Calu3 (cell line): ENCODE results near the gene NOP56. TPM values are rescaled to one million over a fixed set of nuclear protein-coding genes. Genes with fewer than 3 reads are reported as not detected.

ENCODE experiments used
- BruUV-seq: library from RNA; stranded (reverse); fragments of 400-500 nt; replicated peaks from 2 replicates; lab custom pipeline; 2021; lab: Mats Ljungman, UMichigan
- CTCF ChIA-PET: fragments of 300-600 bp; sonication (Branson Sonifier 250); formaldehyde crosslinking; loops from one replicate; lab custom pipeline; 2022; ENCODE audit warnings: antibody characterized with exemption; lab: Charles Lee
- DNase-seq: peaks from one replicate; pipeline ENCODE4 v3.0.0; 2022
- H3K27ac Mint-ChIP-seq: one replicate; pipeline ENCODE4 v1.8.0; 2022; ENCODE audit warnings: mixed read lengths; ENCODE audit not compliant: unreplicated experiment
- H3K27me3 Mint-ChIP-seq: one replicate; pipeline ENCODE4 v1.8.0; 2022; ENCODE audit warnings: mixed read lengths; ENCODE audit not compliant: unreplicated experiment
- H3K36me3 Mint-ChIP-seq: one replicate; pipeline ENCODE4 v1.8.0; 2022; ENCODE audit warnings: mild to moderate bottlenecking, moderate library complexity, mixed read lengths; ENCODE audit not compliant: insufficient read depth, unreplicated experiment
- H3K4me1 Mint-ChIP-seq: one replicate; pipeline ENCODE4 v1.8.0; 2022; ENCODE audit warnings: mild to moderate bottlenecking, low read depth, mixed read lengths; ENCODE audit not compliant: unreplicated experiment
- H3K4me3 Mint-ChIP-seq: one replicate; pipeline ENCODE4 v1.8.0; 2022; ENCODE audit warnings: mild to moderate bottlenecking, low read depth, moderate library complexity, mixed read lengths; ENCODE audit not compliant: unreplicated experiment
- H3K9me3 Mint-ChIP-seq: one replicate; pipeline ENCODE4 v1.8.0; 2022; ENCODE audit warnings: low read depth, mixed read lengths; ENCODE audit not compliant: unreplicated experiment
- intact Hi-C: fragments of 100-400 bp; cut with micrococcal nuclease; formaldehyde crosslinking; loops from one replicate; pipeline ENCODE4 v1.10.0; 2022; ENCODE audit not compliant: unreplicated experiment
- total RNA-seq: library from RNA; stranded (reverse); gene quantifications from 2 replicates; pipeline ENCODE4 v1.2.3, GENCODE V29; 2022
- TF ChIP-seq, protein P1 (sequence below): fragments of 200-600 bp; IDR thresholded peaks from one replicate; pipeline ENCODE4 v1.8.0; 2022; ENCODE audit warnings: antibody characterized with exemption; ENCODE audit not compliant: unreplicated experiment

Gene NOP56
- total RNA-seq, 1 experiment from 2014 or later = 303 TPM

DNA sequence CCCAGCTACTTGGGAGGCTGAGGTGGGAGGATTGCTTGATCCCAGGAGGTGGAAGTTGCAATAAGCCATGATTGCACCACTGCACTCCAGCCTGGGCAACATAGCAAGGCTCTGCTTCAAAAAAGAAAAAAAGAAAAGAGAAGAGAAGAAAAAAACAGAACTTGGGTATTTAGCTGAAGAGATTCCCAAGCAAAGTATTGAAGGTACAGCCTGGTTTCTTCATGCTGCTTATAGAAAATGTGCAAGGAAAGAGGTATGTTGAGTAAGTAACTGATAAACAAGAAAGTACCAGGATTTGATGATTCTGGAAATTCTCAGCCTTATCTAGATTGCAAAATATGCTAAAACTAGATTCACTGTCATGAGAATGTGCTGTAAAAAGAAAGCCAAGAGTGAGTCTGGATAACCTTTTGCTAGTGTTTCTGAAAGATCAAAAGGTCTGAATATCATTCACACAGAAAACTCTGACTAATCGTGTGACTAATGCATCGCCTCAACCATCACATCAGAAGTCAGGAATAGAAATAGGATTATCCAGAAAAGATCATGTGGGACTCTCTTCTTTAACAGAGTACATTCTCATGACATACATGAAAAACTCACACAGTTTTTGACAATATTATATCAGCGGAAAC is 32.4 kb upstream of the NOP56 start:
- H3K27ac Mint-ChIP-seq = no peak overlapping the region

GRCh38 chr20:2624190-2624589 is 28.2 kb upstream of the NOP56 start:
- peaks cover 7% of the 10 kb centered on the region for H3K9me3 Mint-ChIP-seq
- intact Hi-C loops = no loop called here
- DNase-seq = no peak
- H3K27me3 Mint-ChIP-seq = peaks cover 13% of the 10 kb centered on the region
- BruUV-seq = no TSS peak
- CTCF ChIA-PET = no interaction called here
- H3K36me3 Mint-ChIP-seq = no peaks in the 10 kb centered on the region
- peaks cover 21% of the 10 kb centered on the region for H3K4me1 Mint-ChIP-seq
- H3K27ac Mint-ChIP-seq = no peak overlapping the region
- TF ChIP-seq, protein P1, sequence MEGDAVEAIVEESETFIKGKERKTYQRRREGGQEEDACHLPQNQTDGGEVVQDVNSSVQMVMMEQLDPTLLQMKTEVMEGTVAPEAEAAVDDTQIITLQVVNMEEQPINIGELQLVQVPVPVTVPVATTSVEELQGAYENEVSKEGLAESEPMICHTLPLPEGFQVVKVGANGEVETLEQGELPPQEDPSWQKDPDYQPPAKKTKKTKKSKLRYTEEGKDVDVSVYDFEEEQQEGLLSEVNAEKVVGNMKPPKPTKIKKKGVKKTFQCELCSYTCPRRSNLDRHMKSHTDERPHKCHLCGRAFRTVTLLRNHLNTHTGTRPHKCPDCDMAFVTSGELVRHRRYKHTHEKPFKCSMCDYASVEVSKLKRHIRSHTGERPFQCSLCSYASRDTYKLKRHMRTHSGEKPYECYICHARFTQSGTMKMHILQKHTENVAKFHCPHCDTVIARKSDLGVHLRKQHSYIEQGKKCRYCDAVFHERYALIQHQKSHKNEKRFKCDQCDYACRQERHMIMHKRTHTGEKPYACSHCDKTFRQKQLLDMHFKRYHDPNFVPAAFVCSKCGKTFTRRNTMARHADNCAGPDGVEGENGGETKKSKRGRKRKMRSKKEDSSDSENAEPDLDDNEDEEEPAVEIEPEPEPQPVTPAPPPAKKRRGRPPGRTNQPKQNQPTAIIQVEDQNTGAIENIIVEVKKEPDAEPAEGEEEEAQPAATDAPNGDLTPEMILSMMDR = no peak
- no peak overlapping the region for H3K4me3 Mint-ChIP-seq

More for the DNA sequence above, 32.4 kb upstream of the NOP56 start:
- no TSS peak for BruUV-seq
- no peak for DNase-seq
- Mint-ChIP-seq H3K27me3 (peaks cover 40% of the 10 kb centered on the region), H3K4me1 (peaks cover 10% of the 10 kb centered on the region), H3K9me3 (peaks cover 8% of the 10 kb centered on the region), H3K4me3 (no peak overlapping the region), H3K36me3 (no peaks in the 10 kb centered on the region)
- TF ChIP-seq, protein P1 = no peak
- intact Hi-C loops = no loop called here
- CTCF ChIA-PET = no interaction called here

- intact Hi-C loops = no loop called here
- Mint-ChIP-seq H3K4me1 (peaks cover 14% of the 10 kb centered on the region), H3K4me3 (no peak overlapping the region), H3K9me3 (peaks cover 2% of the 10 kb centered on the region), H3K27ac (no peak overlapping the region), H3K27me3 (peaks cover 4% of the 10 kb centered on the region), H3K36me3 (no peaks in the 10 kb centered on the region)
- DNase-seq = no peak
- TF ChIP-seq, protein P1 = no peak
- BruUV-seq = no TSS peak
- CTCF ChIA-PET = no interaction called here
Measured at GRCh38 chr20:2625062-2625461, 27.4 kb upstream of the NOP56 start.

DNA sequence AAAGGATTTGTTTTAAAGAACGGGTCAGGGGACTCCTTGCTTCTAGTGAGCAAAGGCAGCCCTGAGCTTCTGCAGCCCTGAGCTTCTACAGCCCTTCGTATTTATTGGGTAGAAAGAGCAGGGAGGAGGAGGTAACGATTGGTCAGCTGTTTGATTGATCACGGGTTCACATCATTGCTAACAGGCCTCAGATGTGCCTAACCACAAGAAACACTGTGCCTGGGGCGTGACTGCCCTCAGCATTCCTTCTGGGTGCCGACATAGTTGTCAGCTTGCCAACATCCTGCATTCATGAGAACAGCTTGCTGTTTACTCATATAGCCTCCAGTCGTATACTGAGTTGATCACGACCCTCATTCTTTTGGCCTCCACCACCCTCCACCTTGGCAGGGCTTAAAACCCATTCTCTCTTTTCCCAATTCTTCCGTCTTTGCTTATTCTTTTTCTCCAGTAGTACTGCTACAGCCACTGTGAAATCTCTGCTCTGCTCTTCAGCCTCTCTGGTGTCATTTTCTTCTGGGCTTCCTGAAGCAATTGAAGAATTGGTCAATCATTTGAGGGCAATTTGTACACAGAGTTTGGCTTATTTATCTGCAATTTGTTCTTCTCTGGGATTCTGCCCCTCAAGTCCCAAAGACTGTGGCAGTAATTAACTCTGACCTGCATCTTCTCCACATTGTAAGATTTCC is 25.4 kb upstream of the NOP56 start:
- CTCF ChIA-PET = no interaction called here
- peaks cover 2% of the 10 kb centered on the region for H3K9me3 Mint-ChIP-seq
- TF ChIP-seq, protein P1 = no peak
- peak; percentile 86 for DNase-seq
- peak overlapping the region; percentile 58 for H3K27ac Mint-ChIP-seq
- no peaks in the 10 kb centered on the region for H3K36me3 Mint-ChIP-seq
- intact Hi-C loops = no loop called here
- BruUV-seq = no TSS peak
- H3K4me3 Mint-ChIP-seq = peak overlapping the region; percentile 14
- H3K27me3 Mint-ChIP-seq = no peaks in the 10 kb centered on the region
- peaks cover 11% of the 10 kb centered on the region for H3K4me1 Mint-ChIP-seq
